Large intestine (tissue), 3 donors: Measurements from ENCODE around the gene CREB3L4. TPM values are rescaled to one million over a fixed set of nuclear protein-coding genes. Genes with fewer than 3 reads are reported as not detected.
"Not testable (repeated sequence)": the region's sequence is repeated elsewhere in the genome, so short reads cannot be mapped to it uniquely, and the experiment has no call there.

Source experiments
- DNase-seq, 2 donors: peaks; one replicate each; pipeline versions ENCODE4 v3.0.0 to v3.0.0-alpha.2; 2013
- H3K27ac ChIP-seq: one replicate; pipeline ENCODE4 v1.5.1; 2013; ENCODE audit warnings: low read length
- H3K27me3 ChIP-seq: 2 replicates; pipeline ENCODE4 v1.6.1; 2013; ENCODE audit warnings: low read length; ENCODE audit not compliant: control insufficient read depth, insufficient read depth
- H3K36me3 ChIP-seq: 2 replicates; pipeline ENCODE4 v1.6.1; 2013; ENCODE audit warnings: low read length; ENCODE audit not compliant: control insufficient read depth, insufficient read depth
- H3K4me1 ChIP-seq: one replicate; pipeline ENCODE4 v1.6.1; 2013; ENCODE audit warnings: low read length; ENCODE audit not compliant: control insufficient read depth, insufficient read depth
- H3K4me3 ChIP-seq: one replicate; pipeline ENCODE4 v1.5.1; 2013; ENCODE audit warnings: low read length
- H3K9me3 ChIP-seq: one replicate; pipeline ENCODE4 v1.6.1; 2013; ENCODE audit warnings: mild to moderate bottlenecking, low read depth, low read length, moderate library complexity; ENCODE audit not compliant: control insufficient read depth
- WGBS: methylation state at CpG from one replicate; pipeline ENCODE4 v1.1.5; 2013; ENCODE audit warnings: low lambda C conversion rate; ENCODE audit not compliant: insufficient coverage; 5-methylcytosine and 5-hydroxymethylcytosine counted together
- polyA plus RNA-seq: library from polyadenylated mRNA; unstranded; fragments of 120-200 nt; gene quantifications from one replicate; pipeline ENCODE4 v1.2.1, GENCODE V29; 2013

Gene CREB3L4
- polyA plus RNA-seq, 1 donor: 17.9 TPM

DNA sequence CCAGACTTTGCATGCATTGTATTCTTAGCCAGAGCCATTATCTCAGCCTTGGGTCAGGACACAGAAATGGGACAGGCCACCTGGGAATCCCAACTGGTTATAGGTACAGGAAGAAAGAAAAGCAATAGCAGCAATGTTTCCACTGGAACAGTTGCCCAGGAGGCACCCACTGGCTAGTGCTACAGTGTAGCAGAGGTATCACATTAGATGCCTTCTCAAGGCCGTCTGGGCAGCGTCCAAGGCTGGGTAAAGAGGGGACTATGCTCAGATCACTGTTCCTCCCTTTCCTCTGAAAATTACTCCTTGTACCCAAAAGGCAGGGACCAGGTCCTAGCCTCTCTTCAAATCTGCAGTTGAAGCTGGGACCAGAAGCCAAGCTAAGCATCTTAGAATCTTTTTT lies 2.6 kb downstream of the CREB3L4 start:
- Histone ChIP-seq H3K27me3 (no peaks in the 10 kb centered on the region), H3K4me3 (no peak overlapping the region), H3K9me3 (no peaks in the 10 kb centered on the region), H3K27ac (no peak overlapping the region), H3K36me3 (peaks cover 21% of the 10 kb centered on the region), H3K4me1 (no peaks in the 10 kb centered on the region)
- WGBS: no CpG with 5 or more reads among the region's 2 CpGs
- no peak for DNase-seq

DNA sequence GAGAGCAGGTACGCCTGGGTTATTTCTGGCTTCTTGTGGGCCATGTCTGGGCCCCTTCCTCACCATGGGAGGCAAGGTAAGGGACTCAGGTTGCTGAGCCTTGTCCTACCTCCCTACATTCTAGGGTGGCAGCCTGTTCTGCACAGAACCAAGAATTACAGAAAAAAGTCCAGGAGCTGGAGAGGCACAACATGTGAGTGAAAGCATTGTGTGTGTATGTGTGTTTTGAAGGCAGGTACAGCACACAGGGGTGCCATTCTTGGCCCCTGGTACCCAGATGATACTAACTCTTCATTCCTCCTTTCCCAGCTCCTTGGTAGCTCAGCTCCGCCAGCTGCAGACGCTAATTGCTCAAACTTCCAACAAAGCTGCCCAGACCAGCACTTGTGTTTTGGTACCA lies 5.4 kb downstream of the CREB3L4 start:
- Histone ChIP-seq H3K4me1 (peaks cover 5% of the 10 kb centered on the region), H3K27me3 (no peaks in the 10 kb centered on the region), H3K9me3 (no peaks in the 10 kb centered on the region), H3K27ac (no peak overlapping the region), H3K36me3 (peaks cover 28% of the 10 kb centered on the region), H3K4me3 (no peak overlapping the region)
- no peak for DNase-seq
- 90% methylated on average over 2 of the region's 3 CpGs for WGBS

DNA sequence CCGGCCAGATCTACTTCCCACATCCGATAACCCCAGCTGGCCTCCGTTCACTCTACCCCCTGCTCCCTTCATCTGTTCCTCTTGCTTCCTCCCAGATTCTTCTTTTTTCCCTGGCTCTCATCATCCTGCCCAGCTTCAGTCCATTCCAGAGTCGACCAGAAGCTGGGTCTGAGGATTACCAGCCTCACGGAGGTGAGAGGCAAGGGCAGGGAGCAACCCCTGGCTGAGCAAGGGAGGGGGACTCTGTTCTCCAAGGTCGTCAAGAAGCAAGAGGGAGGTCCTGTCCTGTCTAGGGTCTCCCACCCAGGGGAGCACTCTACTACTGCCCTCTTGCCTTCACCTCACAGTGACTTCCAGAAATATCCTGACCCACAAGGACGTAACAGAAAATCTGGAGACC lies 5.8 kb downstream of the CREB3L4 start:
- Histone ChIP-seq H3K9me3 (no peaks in the 10 kb centered on the region), H3K4me3 (no peak overlapping the region), H3K27ac (no peak overlapping the region), H3K27me3 (no peaks in the 10 kb centered on the region), H3K4me1 (peaks cover 5% of the 10 kb centered on the region), H3K36me3 (peaks cover 28% of the 10 kb centered on the region)
- DNase-seq: no peak
- WGBS: 90% methylated on average over 2 of the region's 7 CpGs

DNA sequence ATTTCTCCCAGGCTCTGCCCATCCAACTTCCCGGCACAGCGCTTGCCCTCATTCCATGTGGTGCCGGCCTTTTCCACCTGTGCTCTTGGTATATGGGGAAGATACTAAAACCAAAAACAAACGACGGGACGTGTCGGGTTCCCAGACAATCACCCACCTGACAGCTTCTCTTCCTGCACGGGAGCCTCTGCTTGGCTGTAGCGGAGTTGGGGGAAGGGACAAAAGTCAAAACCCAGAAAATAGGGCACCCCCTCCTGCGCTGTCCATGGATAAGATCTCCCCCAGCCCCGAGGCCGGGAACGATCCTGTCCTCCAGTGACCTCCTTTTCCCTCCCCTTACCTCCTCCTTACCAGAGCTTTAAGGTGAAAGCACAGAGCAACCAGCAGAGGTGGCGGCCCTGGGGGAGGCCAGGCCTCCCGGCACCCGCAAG lies 9.1 kb downstream of the CREB3L4 start:
- no peaks in the 10 kb centered on the region for H3K27me3 ChIP-seq
- peaks cover 32% of the 10 kb centered on the region for H3K36me3 ChIP-seq
- peaks cover 5% of the 10 kb centered on the region for H3K4me1 ChIP-seq
- H3K9me3 ChIP-seq: no peaks in the 10 kb centered on the region
- H3K27ac ChIP-seq: peak overlapping the region; percentile 78
- WGBS: no CpG with 5 or more reads among the region's 16 CpGs
- no peak for DNase-seq
- H3K4me3 ChIP-seq: peak overlapping the region; percentile 97

DNA sequence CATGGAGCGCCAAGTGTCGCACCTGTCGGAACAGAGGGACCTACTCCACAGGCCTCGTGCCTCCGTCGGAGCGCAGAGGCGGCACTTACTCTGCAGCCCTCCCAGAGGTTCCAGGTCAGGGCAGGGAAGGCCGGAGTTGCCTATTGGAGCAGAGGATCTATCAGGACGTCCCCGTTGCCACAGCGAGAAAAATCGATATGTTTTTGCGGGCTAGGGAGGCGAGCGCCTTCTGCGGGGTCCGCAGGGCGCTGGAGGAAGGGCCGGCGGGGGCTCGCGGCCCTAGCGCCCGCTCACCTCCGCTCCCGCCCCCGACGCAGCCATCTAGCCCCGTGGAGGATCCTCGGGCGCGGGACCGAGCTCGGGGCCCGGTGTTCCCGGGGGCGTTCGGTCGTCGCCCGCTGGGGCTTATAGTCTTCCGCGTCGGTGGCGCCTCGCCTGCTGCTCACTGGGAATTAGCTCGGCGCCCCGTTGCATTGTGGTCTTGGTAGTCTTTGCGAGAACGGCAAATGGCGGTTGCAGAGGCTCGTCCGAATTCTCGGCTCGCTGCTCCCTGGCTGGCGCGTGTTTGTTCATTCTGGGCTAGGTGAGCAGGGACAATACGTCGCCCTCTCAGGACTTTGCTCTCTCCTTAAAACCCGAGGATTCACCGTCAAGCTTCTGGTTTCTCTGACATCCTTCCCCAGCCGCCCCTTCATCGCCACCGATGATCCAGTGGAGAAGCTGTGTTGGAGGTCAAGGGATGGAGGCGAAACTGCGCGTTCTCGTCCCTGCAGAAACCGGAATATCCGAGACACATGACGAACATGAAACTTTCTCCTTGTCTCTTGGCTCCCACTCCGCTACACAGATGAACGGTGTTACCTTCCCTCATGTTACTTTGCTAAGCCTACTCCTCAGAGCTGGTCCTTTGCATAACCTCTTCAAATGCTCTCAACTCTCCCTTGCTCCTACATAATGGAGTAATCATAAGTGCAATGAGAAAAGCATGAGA lies 9.8 kb downstream of the CREB3L4 start, which contains the start of gene JTB:
Gene JTB, minus strand, starts transcription at position 425 of the 991 bp plus-strand sequence. Its CDS starts 422 bp downstream, at position 3.
- Histone ChIP-seq H3K27ac (peak within 1 kb of the TSS; percentile 78), H3K9me3 (no peaks in the 10 kb centered on the region), H3K4me1 (peaks cover 5% of the 10 kb centered on the region), H3K4me3 (peak within 1 kb of the TSS; percentile 97), H3K36me3 (peaks cover 39% of the 10 kb centered on the region), H3K27me3 (no peaks in the 10 kb centered on the region)
- no CpG with 5 or more reads among the region's 75 CpGs for WGBS
- DNase-seq: peak; percentile 82 to 88

DNA sequence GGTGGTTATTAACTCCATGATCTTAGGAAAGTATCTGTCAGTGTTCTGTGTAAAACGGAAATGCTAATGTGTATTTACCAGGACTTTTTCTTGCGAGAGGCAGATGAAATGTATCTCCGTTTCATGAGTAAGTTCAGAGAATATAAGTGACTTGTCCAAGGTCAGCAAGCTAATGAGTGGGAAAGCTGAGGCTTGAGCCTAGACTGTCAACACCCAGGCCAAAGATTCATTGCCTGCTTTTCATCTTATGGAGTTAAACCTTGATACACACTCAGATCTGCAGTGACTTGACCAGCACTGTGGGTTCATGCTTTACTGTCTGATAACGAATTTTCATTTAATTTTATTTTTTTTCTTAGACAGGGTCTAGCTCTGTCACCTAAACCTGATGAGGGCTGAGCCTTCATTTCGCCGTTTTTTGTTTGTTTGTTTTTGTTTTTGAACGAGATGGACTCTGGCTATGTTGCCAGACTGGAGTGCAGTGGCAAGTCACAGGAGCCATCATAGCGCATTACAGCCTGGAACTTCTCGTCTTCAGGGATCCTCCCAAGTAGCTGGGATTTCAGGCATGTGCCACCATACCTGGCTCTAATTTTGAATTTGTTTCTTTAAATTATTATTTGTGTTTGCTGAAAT lies 10.7 kb downstream of the CREB3L4 start:
- Histone ChIP-seq H3K27ac (peak overlapping the region; percentile 78), H3K9me3 (no peaks in the 10 kb centered on the region), H3K4me3 (peak overlapping the region; percentile 97), H3K36me3 (peaks cover 37% of the 10 kb centered on the region), H3K4me1 (peaks cover 5% of the 10 kb centered on the region), H3K27me3 (no peaks in the 10 kb centered on the region)
- 88% methylated on average over 1 of the region's 9 CpGs for WGBS
- DNase-seq: no peak

DNA sequence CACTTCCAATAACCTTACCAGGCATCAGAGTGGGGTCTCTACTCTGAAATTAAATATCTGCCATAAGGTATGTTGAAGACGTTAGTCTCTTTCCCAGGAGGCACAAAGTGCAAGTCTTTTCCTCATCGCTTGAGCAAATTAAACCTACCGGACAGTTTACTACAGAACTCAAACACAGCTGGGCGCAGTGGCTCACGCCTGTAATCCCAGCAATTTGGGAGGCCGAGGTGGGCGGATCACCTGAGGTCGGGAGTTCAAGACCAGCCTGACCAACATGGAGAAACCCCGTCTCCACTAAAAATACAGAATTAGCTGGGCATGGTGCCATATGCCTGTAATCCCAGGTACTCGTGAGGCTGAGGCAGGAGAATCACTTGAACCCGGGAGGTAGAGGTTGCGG lies 11.4 kb downstream of the CREB3L4 start:
- H3K4me1 ChIP-seq: not testable (repeated sequence)

DNA sequence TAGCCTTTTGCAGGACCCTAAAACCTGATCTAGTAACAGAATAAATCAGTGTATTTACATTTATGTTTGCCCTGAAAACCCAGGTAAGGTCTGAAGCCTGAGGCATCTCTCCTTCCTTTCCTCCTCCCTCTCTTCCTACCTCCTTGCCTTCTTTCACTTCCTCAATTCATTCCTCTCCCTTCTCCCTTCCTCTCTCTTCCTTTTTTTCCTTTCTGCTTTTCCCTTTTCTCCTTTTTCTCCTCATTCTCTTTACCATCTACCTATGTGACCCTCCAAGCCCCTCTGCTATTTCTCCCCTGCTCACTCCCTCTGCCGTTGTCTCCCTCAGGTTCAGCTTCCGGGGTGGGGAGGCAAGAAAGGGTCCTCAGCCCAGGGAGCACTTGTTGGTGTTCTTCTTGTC lies 14.0 kb downstream of the CREB3L4 start:
- not testable (repeated sequence) for H3K9me3 ChIP-seq, H3K27ac ChIP-seq, H3K4me3 ChIP-seq, H3K4me1 ChIP-seq, H3K27me3 ChIP-seq, DNase-seq
- WGBS: no CpG with 5 or more reads among the region's 2 CpGs
- peaks cover 16% of the 10 kb centered on the region for H3K36me3 ChIP-seq

More for the DNA sequence above, 11.4 kb downstream of the CREB3L4 start:
- H3K27me3 ChIP-seq, DNase-seq, H3K4me3 ChIP-seq, H3K27ac ChIP-seq, H3K9me3 ChIP-seq: not testable (repeated sequence)
- H3K36me3 ChIP-seq: peaks cover 32% of the 10 kb centered on the region
- WGBS: no CpG with 5 or more reads among the region's 12 CpGs

DNA sequence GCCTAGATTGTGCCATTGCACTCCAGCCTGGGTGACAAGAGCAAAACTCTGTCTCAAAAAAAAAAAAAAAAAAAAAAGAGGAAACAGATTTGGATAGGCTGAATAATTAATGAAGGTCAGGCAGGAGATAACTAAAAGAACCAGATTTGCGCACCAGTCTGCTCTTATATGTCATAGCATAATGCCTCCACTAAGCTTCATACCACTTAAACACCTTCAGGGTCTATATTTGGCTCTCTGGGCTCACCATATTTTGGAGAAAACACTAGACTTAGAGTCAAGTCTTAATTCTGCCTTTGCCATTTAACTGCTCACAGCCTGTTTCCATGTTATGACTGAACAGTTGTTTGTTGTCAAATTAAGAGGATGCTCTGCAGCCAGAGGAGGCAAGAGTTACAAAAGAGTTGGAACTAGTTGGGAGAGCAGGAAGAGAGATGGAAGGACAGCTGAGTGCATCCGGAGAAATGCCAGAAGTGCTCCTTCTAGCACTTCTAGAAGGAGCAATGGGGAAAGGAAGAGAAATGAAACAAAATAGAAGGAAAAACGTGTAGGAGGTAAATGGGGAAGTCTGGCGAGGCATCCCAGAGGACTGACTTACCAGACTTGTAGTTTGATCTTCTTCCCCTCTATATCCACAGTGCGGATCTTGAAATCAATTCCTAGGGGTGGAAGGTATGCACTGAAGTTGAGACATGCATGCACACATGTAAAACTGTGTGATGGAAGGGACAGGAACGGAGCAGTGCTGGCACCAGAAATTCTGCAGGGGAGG lies 16.6 kb downstream of the CREB3L4 start:
- no peaks in the 10 kb centered on the region for H3K27me3 ChIP-seq
- no peak overlapping the region for H3K4me3 ChIP-seq
- H3K36me3 ChIP-seq: peaks cover 16% of the 10 kb centered on the region
- DNase-seq: no peak
- 71% methylated on average over 1 of the region's 6 CpGs for WGBS
- no peak overlapping the region for H3K27ac ChIP-seq
- H3K9me3 ChIP-seq: no peaks in the 10 kb centered on the region
- peaks cover 8% of the 10 kb centered on the region for H3K4me1 ChIP-seq

DNA sequence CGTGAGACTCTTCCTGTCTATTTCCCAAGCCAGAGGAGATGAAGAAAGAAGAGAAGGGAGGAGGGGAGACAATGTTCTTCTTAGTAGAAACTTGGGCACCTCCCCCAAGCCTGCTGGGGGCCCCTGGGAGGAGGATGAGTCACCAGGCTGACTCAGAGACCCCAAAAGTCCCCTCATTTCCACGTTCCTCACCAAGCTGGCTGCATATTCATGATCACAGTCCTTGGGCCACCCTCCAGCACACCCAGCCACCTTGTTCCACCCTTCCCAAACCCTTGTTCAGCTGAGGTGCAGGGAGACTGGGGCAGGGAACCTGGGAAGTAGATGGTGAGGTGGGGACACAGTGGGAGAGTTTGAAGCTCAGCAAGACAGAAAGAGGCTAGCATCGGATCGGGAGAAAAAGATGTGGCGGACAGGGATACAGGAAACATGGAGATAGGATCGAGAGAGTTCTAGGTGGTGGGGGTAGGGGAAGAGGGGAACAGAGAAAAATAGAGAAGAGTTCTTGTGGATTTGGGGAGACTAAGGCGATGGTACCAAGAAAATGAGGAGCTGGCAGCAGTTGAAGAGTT lies 17.7 kb downstream of the CREB3L4 start:
- 17% methylated on average over 5 of the region's 7 CpGs for WGBS
- H3K27me3 ChIP-seq: no peaks in the 10 kb centered on the region
- H3K4me3 ChIP-seq: peak overlapping the region; percentile 71
- peak overlapping the region; percentile 67 for H3K27ac ChIP-seq
- H3K9me3 ChIP-seq: no peaks in the 10 kb centered on the region
- H3K4me1 ChIP-seq: peaks cover 8% of the 10 kb centered on the region
- peaks cover 16% of the 10 kb centered on the region for H3K36me3 ChIP-seq
- peak in 1 of 2 donors; percentile 40 for DNase-seq
